Stomach (tissue), 4 donors: ENCODE data around the gene DDX25.

Source experiments
- POLR2A ChIP-seq, 4 donors: fragments of 450-650 bp; IDR thresholded peaks; one replicate each; pipeline ENCODE4 v1.6.1; 2016; ENCODE audit warnings: antibody characterized with exemption in 4 of 4, control low read depth in 2 of 4, mild to moderate bottlenecking in 1 of 4, moderate library complexity in 1 of 4
- TF ChIP-seq, protein P1 (sequence below), 7 experiments: fragments of 450-650 bp in 4 of 7; fragments of 200-600 bp in 3 of 7; sonication (generic) in 3 of 7; IDR thresholded peaks; one replicate each; pipeline ENCODE4 v1.5.1; 2016 to 2019; ENCODE audit warnings: antibody characterized with exemption in 7 of 7, control low read depth in 2 of 7, mild to moderate bottlenecking in 1 of 7

GRCh38 chr11:125957618-125958332, 53.5 kb downstream of the DDX25 start:
- TF ChIP-seq, protein P1, sequence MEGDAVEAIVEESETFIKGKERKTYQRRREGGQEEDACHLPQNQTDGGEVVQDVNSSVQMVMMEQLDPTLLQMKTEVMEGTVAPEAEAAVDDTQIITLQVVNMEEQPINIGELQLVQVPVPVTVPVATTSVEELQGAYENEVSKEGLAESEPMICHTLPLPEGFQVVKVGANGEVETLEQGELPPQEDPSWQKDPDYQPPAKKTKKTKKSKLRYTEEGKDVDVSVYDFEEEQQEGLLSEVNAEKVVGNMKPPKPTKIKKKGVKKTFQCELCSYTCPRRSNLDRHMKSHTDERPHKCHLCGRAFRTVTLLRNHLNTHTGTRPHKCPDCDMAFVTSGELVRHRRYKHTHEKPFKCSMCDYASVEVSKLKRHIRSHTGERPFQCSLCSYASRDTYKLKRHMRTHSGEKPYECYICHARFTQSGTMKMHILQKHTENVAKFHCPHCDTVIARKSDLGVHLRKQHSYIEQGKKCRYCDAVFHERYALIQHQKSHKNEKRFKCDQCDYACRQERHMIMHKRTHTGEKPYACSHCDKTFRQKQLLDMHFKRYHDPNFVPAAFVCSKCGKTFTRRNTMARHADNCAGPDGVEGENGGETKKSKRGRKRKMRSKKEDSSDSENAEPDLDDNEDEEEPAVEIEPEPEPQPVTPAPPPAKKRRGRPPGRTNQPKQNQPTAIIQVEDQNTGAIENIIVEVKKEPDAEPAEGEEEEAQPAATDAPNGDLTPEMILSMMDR (IDR thresholded peaks at IDR 0.05) = no peak
- TF ChIP-seq POLR2A (IDR thresholded peaks at IDR 0.05) = no peak
